NCI-H748 treated with DMSO at 0.1 percent for 48 hours (cell line): ENCODE results near the gene OR2M7.
"Not testable (repeated sequence)": the region's sequence is repeated elsewhere in the genome, so short reads cannot be mapped to it uniquely, and the experiment has no call there.

Source experiments
- DNase-seq: peaks from one replicate; lab custom pipeline; 2025; lab: John Stamatoyannopoulos, UW

Gene OR2M7, protein sequence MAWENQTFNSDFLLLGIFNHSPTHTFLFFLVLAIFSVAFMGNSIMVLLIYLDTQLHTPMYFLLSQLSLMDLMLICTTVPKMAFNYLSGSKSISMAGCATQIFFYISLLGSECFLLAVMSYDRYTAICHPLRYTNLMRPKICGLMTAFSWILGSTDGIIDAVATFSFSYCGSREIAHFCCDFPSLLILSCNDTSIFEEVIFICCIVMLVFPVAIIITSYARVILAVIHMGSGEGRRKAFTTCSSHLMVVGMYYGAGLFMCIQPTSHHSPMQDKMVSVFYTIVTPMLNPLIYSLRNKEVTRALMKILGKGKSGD

DNA sequence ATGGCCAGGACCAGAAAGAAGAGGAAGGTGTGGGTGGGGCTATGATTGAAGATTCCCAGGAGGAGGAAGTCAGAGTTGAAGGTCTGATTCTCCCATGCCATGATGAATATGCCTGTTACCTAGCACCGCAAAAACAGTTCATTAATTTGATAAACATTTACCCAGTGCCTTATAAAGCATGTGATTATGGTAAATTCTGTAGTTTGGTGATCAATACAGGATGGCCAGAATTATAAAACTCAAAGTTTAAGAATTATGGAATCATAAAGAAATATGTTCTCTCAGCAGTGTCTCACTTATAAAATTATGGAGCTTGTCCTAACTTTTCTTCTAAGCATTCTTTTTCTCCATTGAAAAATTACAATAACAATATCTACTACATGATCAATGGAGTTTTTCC is at the start of gene OR2M7:
Gene OR2M7, minus strand, starts transcription at position 101 of the 400 bp plus-strand sequence. Its CDS starts 0 bp downstream, at position 101.
- no peak for DNase-seq

- DNase-seq: no peak
Measured at GRCh38 chr1:248373761-248374160, 49.4 kb upstream of the OR2M7 start.

GRCh38 chr1:248372394-248372793 is 48.0 kb upstream of the OR2M7 start:
- DNase-seq: no peak

DNA sequence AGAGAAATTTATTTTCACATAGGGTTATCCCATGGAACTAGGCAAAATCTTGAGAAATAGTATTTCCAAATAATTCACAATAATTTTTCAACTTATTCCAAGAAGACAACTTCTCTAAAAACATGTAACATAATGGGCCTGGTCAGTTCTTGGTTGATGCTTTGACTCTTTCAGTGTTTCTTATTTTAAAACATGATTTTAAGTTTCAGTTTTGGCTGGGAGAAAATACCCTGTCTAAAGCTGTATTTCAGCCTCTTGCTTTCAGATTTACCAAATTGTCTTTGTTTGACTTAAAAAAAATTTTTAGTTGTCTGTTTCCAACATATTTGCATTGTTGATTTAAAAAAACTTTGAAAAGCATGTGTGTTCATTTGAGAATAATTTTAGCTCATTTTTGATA is 42.2 kb upstream of the OR2M7 start:
- no peak for DNase-seq

- no peak for DNase-seq
Measured at GRCh38 chr1:248361121-248361715, 36.9 kb upstream of the OR2M7 start, which contains the start of gene OR2T4. Gene OR2T4 (plus strand): TSS chr1:248361665. CDS start chr1:248361665, 0 bp downstream.

GRCh38 chr1:248359415-248359814 is 35.0 kb upstream of the OR2M7 start:
- DNase-seq: no peak

DNA sequence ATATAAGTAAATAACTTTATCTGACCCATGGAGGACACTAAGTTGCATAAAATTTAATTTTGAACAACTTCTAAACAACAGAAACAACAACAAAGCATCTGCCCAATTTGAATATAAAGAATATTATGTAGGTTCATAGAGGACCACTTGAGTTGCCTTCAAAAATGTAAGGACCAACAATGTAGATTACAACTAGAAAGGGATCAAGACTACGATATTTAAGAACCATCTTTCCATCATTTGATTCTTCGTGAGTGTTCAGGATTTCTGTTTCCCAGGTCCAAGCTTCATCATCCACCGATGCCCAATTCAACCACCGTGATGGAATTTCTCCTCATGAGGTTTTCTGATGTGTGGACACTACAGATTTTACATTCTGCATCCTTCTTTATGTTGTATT is 24.1 kb upstream of the OR2M7 start, which contains the start of gene OR14C36:
Gene OR14C36, plus strand, starts transcription at position 301 of the 400 bp plus-strand sequence. Its CDS starts 0 bp downstream, at position 301.
- no peak for DNase-seq

GRCh38 chr1:248343451-248343850 is 19.1 kb upstream of the OR2M7 start:
- DNase-seq: no peak

DNA sequence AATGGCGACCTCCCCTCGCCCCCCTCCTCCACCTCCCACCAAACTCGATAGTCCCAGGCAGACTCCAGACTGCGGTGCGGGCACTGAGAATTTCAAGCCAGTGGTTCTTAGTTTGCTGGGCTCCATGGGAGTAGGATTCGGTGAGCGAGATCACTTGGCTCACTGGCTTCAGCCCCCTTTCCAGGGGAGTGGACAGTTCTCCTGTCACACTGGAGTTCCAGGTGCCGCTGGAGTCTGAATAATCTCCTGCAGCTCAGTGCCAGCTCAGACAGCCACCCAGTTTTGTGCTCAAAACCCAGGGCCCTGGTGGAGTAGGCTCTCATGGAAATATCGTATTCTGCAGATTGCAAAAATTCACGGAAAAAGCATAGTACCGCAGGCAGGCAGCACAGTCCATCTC is 7.6 kb downstream of the OR2M7 start:
- DNase-seq: no peak

DNA sequence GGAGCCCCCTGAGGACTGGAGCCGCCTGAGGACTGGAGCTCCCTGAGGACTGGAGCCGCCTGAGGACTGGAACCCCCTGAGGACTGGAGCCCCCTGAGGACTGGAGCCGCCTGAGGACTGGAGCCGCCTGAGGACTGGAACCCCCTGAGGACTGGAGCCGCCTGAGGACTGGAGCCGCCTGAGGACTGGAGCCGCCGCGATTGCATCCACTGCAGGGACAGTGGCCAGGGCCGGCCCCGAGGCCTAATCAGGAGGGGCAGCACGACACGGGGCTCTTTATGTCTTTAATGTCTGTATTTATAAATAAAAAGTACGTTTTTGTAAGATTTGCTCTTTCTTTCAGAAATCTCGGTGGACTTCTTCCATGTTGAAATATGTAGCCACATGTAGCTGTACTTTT is 17.6 kb downstream of the OR2M7 start:
- not testable (repeated sequence) for DNase-seq

GRCh38 chr1:248306103-248306502 is 18.3 kb downstream of the OR2M7 start:
- no peak for DNase-seq

DNA sequence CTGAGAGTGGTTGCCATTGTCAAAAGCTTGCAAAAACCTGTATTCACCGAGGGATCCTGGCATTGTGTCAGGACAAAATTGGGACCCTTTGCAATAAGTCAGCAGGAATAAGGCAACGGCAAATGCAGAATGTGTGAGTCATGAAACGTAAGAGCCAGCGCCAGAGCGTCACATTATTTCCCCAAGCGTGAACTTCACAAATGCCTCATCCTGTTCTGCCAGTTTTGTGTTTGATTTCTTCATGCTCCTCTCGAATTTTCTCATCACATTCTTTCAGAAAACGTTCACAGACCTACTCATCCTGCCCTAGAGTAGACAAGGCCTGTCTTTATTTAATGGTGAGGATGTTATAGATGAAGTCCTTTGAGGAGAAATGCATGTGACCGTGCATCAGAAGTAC is 18.7 kb downstream of the OR2M7 start:
- DNase-seq: not testable (repeated sequence)

GRCh38 chr1:248303324-248303723 is 21.0 kb downstream of the OR2M7 start, which contains the start of gene OR2T12:
Gene OR2T12 (minus strand): TSS chr1:248303424. CDS start chr1:248295578, 7,846 bp downstream.
- no peak for DNase-seq

DNA sequence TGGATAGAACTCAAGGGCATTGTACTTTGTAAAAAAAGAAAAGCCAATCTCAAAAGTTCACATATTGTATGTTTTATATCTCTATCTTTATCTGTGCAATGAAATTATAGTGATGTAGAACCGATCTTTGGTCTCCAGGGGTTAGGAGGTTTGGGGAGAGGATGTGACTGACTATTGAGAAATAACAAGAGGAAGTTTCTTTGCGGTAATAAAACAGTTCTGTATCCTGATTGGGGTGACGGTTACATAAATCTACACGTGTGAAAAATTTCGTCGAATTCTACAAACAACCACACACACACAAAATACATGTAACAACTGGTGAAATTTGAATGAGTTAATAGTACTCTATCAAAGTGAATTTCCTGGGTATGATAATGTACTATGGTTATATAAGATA is 36.0 kb downstream of the OR2M7 start:
- DNase-seq: no peak

DNA sequence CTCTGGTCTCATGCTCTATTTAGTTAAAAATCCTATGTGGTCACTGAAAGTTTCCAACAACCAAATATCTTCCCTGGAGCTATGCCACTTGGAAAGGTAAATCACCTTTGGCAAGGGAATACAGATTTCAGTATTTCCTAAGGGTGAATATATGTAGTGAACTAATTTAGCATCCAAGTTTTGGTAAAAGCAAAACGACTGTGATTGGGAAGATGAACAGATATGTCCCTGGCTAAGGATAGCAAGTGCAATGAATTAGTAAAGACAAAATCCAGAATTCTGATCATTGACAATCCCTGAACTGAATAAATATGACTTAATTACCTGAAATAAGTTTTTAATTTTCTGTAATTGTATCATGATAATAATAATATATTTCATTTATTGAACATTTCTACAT is 46.5 kb downstream of the OR2M7 start, which contains the start of gene OR2T33:
Gene OR2T33, minus strand, starts transcription at position 101 of the 400 bp plus-strand sequence. CDS start 4,162 bp downstream, outside the sequence.
- DNase-seq: no peak
